Activated B cell treated with CpG ODN at 0.5 μM for 24 hours (primary cell): Measurements from ENCODE around the gene CNTFR. TPM values are rescaled to one million over a fixed set of nuclear protein-coding genes. Genes with fewer than 3 reads are reported as not detected.

Source experiments
- ATAC-seq: fragments of 200-7000 bp; cut with Tn5 transposase; one replicate; pipeline ENCODE4 v1.10.0; 2021; ENCODE audit warnings: low read depth, mild to moderate bottlenecking, moderate library complexity
- CTCF ChIA-PET: fragments of 350-600 bp; sonication (Branson Sonifier 250); formaldehyde crosslinking; loops from one replicate; lab custom pipeline; 2021; ENCODE audit warnings: antibody characterized with exemption; lab: Charles Lee
- POLR2A ChIA-PET: fragments of 350-600 bp; sonication (Branson Sonifier 250); formaldehyde crosslinking; loops from one replicate; lab custom pipeline; 2021; ENCODE audit warnings: antibody characterized with exemption; lab: Charles Lee
- DNase-seq: peaks from one replicate; pipeline ENCODE4 v3.0.0; 2022
- H3K27ac Mint-ChIP-seq: one replicate; pipeline ENCODE4 v1.8.0; 2020; ENCODE audit warnings: mixed read lengths
- H3K27me3 Mint-ChIP-seq: one replicate; pipeline ENCODE4 v1.8.0; 2021; ENCODE audit warnings: mixed read lengths
- H3K36me3 Mint-ChIP-seq: one replicate; pipeline ENCODE4 v1.8.0; 2021; ENCODE audit warnings: low read depth, mixed read lengths
- H3K4me1 Mint-ChIP-seq: one replicate; pipeline ENCODE4 v1.8.0; 2021; ENCODE audit warnings: mixed read lengths
- H3K4me3 Mint-ChIP-seq: one replicate; pipeline ENCODE4 v1.8.0; 2020; ENCODE audit warnings: mild to moderate bottlenecking, mixed read lengths
- H3K9me3 Mint-ChIP-seq: one replicate; pipeline ENCODE4 v1.8.0; 2020; ENCODE audit warnings: mixed read lengths
- intact Hi-C: fragments of 100-400 bp; cut with micrococcal nuclease; formaldehyde crosslinking; loops from one replicate; pipeline ENCODE4 v1.15.1; 2024
- total RNA-seq: library from RNA; stranded (reverse); gene quantifications from 2 replicates; pipeline ENCODE4 v1.2.3, GENCODE V29; 2022
- TF ChIP-seq, protein P1 (sequence below): fragments of 200-600 bp; IDR thresholded peaks from one replicate; pipeline ENCODE4 v1.8.0; 2022; ENCODE audit warnings: antibody characterized with exemption, mild to moderate bottlenecking

The CNTFR gene
- total RNA-seq, 1 donor from 2014 or later: not detected

DNA sequence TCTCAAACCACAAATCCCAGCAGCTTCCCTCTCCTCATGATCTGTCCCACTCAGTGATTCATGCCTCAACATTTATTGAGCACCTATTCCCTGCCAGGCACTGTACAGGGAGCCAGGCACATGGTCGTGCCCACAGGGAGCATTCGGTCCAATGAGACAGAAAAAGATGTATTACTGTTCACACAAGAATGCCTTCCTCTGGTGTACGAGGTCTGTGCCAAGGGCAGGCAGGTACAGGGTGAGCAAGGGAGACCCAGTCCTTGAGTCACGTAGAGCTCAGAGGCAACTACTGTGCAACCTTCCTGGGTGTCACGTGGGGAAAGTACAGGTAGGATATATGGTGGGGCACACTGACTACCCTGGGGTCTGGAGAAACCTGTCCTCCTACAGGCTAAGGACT, 4.6 kb downstream of the CNTFR start:
- peaks cover 74% of the 10 kb centered on the region for H3K27me3 Mint-ChIP-seq
- H3K36me3 Mint-ChIP-seq: no peaks in the 10 kb centered on the region
- no peaks in the 10 kb centered on the region for H3K9me3 Mint-ChIP-seq
- no peak for DNase-seq
- intact Hi-C loops: no loop called here
- ATAC-seq: no peak
- ChIA-PET CTCF (no interaction called here), POLR2A (no interaction called here)
- peaks cover 15% of the 10 kb centered on the region for H3K4me1 Mint-ChIP-seq
- H3K4me3 Mint-ChIP-seq: no peak overlapping the region
- no peak overlapping the region for H3K27ac Mint-ChIP-seq
- TF ChIP-seq, protein P1, sequence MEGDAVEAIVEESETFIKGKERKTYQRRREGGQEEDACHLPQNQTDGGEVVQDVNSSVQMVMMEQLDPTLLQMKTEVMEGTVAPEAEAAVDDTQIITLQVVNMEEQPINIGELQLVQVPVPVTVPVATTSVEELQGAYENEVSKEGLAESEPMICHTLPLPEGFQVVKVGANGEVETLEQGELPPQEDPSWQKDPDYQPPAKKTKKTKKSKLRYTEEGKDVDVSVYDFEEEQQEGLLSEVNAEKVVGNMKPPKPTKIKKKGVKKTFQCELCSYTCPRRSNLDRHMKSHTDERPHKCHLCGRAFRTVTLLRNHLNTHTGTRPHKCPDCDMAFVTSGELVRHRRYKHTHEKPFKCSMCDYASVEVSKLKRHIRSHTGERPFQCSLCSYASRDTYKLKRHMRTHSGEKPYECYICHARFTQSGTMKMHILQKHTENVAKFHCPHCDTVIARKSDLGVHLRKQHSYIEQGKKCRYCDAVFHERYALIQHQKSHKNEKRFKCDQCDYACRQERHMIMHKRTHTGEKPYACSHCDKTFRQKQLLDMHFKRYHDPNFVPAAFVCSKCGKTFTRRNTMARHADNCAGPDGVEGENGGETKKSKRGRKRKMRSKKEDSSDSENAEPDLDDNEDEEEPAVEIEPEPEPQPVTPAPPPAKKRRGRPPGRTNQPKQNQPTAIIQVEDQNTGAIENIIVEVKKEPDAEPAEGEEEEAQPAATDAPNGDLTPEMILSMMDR: no peak

- ChIA-PET POLR2A (no interaction called here), CTCF (interaction anchor here (1.6 kb wide), 1 partner anchor 35 kb away, joined by 5 read pairs; no protein-coding TSS in a partner anchor)
- intact Hi-C loops: no loop called here
- DNase-seq (no peak), ATAC-seq (no peak)
- Mint-ChIP-seq H3K4me3 (no peak overlapping the region), H3K4me1 (peaks cover 10% of the 10 kb centered on the region), H3K27me3 (peaks cover 74% of the 10 kb centered on the region), H3K27ac (no peak overlapping the region), H3K9me3 (no peaks in the 10 kb centered on the region), H3K36me3 (no peaks in the 10 kb centered on the region)
- TF ChIP-seq, protein P1: no peak
These were observed 6.7 kb downstream of the CNTFR start for GRCh38 chr9:34582787-34583186.

DNA sequence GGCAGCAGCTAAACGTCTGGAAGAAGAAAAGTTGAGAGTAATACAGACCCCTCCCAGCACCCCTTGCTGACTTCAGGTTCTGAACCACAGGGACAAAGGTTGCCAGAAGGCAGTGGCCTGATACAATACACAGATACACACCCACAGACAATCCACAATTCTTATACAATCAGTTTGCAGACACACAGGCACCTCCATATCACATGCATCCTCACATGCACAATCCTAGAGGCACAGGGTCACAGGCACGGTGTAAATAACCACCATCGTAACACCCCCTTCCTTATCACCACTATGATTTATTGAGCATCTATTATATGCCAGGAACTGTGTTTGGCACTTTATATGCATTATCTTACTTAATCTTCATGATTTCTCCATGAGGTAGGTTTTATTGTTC, 8.2 kb downstream of the CNTFR start:
- CTCF ChIA-PET: no interaction called here
- H3K36me3 Mint-ChIP-seq: no peaks in the 10 kb centered on the region

GRCh38 chr9:34580358-34580757, 9.2 kb downstream of the CNTFR start:
- no peak for DNase-seq
- no peak for ATAC-seq
- intact Hi-C loops: no loop called here
- Mint-ChIP-seq H3K27me3 (peaks cover 67% of the 10 kb centered on the region), H3K9me3 (no peaks in the 10 kb centered on the region), H3K4me3 (no peak overlapping the region), H3K27ac (no peak overlapping the region), H3K4me1 (peaks cover 13% of the 10 kb centered on the region), H3K36me3 (no peaks in the 10 kb centered on the region)
- ChIA-PET POLR2A (no interaction called here), CTCF (interaction anchor here (1.7 kb wide), 1 partner anchor 11 kb away, joined by 5 read pairs; no protein-coding TSS in a partner anchor)
- TF ChIP-seq, protein P1: no peak

More for the DNA sequence above, 8.2 kb downstream of the CNTFR start:
- Mint-ChIP-seq H3K9me3 (no peaks in the 10 kb centered on the region), H3K27ac (no peak overlapping the region), H3K4me1 (peaks cover 17% of the 10 kb centered on the region), H3K27me3 (peaks cover 68% of the 10 kb centered on the region), H3K4me3 (no peak overlapping the region)
- ATAC-seq (no peak), DNase-seq (no peak)
- TF ChIP-seq, protein P1: no peak
- POLR2A ChIA-PET: no interaction called here
- intact Hi-C loops: no loop called here

GRCh38 chr9:34579808-34580163, 9.7 kb downstream of the CNTFR start:
- Mint-ChIP-seq H3K4me1 (peaks cover 12% of the 10 kb centered on the region), H3K4me3 (no peak overlapping the region), H3K27me3 (peaks cover 67% of the 10 kb centered on the region), H3K9me3 (no peaks in the 10 kb centered on the region), H3K27ac (no peak overlapping the region), H3K36me3 (no peaks in the 10 kb centered on the region)
- ChIA-PET CTCF (interaction anchor here (1.7 kb wide), 1 partner anchor 11 kb away, joined by 5 read pairs; no protein-coding TSS in a partner anchor), POLR2A (no interaction called here)
- ATAC-seq (no peak), DNase-seq (no peak)
- TF ChIP-seq, protein P1: no peak
- intact Hi-C loops: no loop called here
